GM18858 (cell line): ENCODE data around the gene RABL2A.
"Not testable (repeated sequence)": the region's sequence is repeated elsewhere in the genome, so short reads cannot be mapped to it uniquely, and the experiment has no call there.

Experiments
- ATAC-seq: cut with Tn5 transposase; IDR thresholded peaks from one replicate; pipeline ENCODE4 v1.9.1; 2021; ENCODE audit not compliant: unreplicated experiment

Gene RABL2A

DNA sequence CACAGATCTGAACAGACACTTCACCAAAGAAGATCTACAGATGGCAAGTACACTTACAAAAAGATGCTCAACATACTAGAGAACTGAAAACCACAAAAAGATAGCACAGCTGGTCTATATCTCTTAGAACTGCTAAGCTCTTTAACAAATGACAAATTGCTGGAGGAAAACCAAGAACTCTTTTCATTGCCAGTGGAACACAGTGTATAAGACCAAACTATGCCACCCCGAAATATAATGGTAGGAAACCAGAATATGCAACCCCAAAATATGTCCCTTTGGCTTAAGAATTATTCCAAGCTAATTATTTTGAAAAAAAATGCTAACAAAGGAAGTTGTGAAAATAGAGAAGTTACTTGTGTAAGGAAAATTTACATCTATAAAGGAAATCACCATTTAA, 21.0 kb upstream of the RABL2A start:
- ATAC-seq, result not testable (repeated sequence)

DNA sequence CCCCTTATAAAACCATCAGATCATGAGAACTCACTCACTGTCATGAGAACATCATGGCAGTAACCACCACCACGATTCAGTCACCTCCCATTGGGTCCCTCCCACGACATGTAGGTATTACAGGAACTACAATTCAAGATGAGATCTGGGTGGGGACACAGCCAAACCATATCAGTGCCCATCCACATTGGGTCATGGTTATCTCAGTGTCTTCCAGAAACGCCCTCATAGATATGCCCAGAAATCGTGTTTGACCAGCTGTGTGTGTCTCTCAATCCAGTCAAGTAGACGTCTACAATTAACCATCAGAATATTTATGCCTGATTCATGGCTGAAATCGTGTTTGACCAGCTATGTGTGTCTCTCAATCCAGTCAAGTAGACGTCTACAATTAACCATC, 17.2 kb upstream of the RABL2A start:
- not testable (repeated sequence) for ATAC-seq

DNA sequence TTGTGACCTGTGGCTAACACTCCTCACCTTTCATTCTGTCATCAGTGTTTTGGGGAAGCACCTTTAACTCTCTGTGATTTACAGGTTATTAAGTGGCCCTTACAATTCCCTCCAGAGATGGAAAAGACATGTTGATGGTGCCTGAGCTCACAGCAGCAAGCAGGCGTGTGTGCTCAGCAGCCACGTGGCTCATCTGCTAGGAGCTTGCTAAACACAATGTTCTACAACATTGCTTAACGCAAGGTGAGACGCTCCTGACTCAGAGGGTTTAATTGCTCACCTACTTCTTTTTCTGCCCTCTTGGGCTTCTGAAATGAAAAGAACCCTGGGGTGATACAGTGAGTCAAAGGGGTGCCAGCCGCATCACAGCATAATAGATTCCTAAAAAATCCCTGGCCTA, 6.1 kb upstream of the RABL2A start:
- ATAC-seq, result not testable (repeated sequence)

DNA sequence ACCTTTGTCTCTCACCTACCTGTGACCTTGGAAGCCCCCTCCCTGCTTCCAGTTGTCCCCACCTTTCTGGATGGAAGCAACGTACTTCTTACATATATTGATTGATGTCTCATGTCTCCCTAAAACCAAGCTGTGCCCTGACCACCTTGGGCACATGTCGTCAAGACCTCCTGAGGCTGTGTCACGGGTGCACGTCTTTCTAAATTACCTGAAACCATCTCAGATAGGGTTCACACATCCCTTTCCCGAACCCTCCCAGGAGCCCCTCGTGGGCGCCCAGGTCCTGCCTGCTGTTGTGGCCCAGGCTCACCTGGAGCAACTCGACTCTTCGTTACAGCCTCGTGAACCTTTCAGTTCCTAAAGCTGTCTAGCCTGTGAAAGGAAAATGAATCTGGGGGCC, 1.2 kb upstream of the RABL2A start:
- not testable (repeated sequence) for ATAC-seq

DNA sequence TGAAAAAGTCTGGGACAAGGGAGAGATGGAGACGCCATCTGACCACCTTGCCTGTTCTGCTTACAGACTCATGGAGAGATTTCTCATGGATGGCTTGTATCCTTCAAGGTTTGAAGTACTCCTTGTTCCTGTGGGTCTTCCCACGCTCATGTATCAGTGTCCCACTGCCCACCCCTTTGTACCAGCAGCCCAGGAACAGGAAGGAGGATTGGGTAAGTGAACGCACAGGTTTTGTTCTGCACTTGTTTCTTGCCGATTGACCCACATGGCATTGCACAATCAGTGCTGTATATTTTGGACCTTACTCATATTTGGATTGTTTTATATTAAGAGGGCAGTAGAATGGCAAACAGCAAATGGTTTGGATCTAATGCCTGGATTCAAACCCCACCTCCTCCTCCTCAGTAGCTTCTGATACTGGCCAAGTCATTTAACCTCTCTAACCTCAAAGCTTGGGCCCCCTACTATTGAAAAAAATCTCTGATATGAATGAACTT, 5.8 kb downstream of the RABL2A start:
- not testable (repeated sequence) for ATAC-seq

DNA sequence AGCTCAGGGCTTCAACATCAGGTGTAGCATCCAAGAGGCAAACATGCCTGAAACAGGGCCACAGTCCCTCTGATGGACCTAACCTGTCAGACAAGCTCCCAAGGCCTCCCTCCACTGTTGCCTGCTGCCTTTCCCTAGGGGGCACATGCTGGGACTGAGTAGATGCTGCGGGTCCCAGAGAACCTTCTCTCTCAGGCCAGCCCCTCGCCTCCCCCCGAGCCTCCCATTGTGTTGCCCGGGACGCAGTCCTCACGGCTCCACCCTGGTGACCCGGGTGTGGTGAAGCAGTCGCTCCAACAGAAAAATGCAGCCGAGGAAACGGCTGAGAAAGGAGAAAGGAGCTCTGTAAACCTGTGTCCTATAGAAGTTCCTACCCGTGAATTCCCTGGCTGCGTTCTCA, 8.3 kb downstream of the RABL2A start:
- ATAC-seq, result not testable (repeated sequence)

DNA sequence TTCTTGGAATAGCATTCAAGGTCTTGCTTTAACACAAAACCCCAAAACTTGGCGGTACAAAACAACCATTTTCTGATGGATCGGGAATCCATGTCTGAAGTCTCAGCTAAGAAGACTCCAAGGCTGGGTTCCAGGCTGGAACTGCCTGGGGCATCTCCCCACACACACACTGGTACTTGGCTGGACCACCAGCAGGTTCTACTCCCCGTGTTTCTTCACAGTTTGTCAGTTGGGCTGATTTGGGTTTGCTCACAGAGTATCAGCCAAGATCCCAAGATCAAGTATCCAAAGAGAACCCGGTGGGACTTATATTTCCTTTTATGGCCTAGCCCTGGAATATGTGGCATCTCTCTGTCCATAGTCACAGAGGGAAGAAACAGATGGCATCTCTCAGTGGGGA, 9.2 kb downstream of the RABL2A start:
- ATAC-seq, result not testable (repeated sequence)

DNA sequence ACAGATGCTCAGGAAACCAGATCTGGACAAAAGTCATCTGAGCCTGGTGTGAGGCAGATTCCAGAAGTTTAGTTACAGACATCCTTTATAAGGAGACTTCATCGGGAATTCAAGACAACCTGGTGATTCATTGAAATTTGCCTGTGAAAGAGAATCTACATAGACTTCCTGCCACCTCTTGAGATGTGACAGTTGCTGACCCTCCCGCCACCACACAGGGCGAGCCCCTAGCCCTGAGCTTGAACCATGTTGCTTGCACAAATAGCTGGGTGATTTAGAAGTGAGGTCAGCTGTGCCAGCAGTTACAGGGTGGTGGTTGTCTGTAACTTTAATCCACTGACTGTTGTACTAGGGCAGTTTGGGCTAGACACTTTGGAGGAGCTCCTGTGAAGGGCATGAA, 11.0 kb downstream of the RABL2A start:
- not testable (repeated sequence) for ATAC-seq

DNA sequence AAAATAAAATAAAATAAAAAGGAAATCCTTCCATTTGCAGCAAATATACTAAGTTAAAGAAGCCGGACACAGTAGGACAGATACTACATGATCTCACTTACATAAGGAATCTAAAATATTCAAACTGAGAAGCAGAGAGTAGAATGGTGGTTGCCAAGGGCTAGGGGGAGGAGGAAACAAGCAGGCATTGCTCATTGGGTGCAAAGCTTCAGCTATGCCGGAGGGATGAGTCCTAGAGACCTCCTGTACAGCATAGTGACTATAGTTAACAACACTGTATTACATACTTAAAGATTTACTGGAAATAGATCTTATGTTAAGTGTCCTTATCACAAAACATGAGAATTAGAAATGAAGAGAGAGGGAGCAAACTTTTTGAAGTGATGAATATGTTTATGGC, 19.2 kb downstream of the RABL2A start:
- not testable (repeated sequence) for ATAC-seq

DNA sequence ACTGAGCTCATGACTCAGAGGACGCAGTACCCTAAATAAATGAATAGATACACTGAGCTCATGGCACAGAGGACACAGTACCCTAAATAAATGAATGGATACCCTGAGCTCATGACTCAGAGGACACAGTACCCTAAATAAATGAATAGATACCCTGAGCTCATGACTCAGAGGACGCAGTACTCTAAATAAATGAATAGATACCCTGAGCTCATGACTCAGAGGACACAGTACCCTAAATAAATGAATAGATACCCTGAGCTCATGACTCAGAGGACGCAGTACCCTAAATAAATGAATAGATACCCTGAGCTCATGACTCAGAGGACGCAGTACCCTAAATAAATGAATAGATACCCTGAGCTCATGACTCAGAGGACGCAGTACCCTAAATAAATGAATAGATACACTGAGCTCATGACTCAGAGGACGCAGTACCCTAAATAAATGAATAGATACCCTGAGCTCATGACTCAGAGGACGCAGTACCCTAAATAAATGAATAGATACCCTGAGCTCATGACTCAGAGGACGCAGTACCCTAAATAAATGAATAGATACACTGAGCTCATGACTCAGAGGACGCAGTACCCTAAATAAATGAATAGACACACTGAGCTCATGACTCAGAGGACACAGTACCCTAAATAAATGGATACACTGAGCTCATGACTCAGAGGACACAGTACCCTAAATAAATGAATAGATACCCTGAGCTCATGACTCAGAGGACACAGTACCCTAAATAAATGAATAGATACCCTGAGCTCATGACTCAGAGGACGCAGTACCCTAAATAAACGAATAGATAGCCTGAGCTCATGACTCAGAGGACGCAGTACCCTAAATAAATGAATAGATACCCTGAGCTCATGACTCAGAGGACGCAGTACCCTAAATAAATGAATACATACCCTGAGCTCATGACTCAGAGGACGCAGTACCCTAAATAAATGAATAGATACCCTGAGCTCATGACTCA, 24.1 kb downstream of the RABL2A start:
- ATAC-seq, result not testable (repeated sequence)

DNA sequence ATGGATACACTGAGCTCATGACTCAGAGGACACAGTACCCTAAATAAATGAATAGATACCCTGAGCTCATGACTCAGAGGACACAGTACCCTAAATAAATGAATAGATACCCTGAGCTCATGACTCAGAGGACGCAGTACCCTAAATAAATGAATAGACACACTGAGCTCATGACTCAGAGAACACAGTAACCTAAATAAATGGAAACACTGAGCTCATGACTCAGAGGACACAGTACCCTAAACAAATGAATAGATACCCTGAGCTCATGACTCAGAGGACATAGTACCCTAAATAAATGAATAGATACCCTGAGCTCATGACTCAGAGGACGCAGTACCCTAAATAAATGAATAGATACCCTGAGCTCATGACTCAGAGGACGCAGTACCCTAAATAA, 25.5 kb downstream of the RABL2A start:
- ATAC-seq, result not testable (repeated sequence)

DNA sequence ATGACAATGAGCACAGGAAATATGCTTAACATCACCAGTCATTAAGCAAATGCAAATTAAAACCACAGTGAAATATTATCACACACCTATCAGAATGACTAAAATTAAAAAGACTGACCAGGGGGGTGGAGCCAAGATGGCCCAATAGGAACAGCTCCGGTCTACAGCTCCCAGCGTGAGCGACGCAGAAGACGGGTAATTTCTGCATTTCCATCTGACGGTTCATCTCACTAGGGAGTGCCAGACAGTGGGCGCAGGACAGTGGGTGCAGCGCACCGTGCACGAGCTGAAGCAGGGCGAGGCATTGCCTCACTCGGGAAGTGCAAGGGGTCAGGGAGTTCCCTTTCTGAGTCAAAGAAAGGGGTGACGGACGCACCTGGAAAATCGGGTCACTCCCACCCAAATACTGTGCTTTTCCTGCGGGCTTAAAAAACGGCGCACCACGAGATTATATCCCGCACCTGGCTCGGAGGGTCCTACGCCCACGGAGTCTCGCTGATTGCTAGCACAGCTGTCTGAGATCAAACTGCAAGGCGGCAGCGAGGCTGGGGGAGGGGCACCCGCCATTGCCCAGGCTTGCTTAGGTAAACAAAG, 29.1 kb downstream of the RABL2A start:
- ATAC-seq, result not testable (repeated sequence)

DNA sequence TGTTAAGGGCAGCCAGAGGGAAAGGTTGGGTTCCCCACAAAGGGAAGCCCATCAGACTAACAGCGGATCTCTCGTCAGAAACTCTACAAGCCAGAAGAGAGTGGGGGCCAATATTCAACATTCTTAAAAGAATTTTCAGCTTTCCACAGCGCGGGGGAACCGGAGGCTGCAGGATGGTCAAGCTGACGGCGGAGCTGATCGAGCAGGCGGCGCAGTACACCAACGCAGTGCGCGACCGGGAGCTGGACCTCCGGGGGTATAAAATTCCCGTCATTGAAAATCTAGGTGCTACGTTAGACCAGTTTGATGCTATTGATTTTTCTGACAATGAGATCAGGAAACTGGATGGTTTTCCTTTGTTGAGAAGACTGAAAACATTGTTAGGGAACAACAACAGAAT, 30.7 kb downstream of the RABL2A start:
- not testable (repeated sequence) for ATAC-seq

DNA sequence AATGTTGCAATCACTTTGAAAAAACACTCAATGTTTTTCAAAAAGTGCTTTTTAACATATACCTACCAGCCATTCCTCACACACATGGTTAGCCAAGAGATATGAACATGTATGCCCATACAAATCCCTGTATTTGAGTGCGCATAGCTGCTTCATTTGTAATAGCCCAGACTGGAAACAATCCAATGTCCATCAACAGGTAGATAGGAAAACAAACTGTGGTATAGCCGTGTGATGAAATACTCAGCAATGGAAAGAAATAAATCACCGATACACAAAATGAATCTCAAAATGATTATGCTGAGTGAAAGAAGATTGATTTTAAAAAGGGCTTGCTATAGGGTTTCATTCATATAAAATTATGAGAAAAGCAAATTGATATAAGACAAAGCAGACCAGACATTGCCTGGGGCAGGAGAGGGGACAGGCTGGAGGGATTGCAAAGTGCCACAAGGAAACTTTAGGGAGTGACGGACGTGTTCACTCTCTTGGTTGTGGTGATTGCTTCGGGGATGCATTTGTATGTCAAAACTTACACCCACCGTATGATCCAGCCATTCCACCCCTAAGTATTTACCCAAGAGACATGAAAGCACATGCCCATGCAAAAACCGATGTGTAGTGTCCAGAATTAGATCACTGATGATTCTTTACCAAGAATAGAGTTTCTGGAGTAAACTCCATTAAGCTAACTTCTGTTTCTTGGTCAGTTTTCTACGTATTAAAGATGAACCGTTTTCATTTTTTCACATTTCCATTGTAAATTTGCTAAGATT, 36.4 kb downstream of the RABL2A start:
- ATAC-seq, result not testable (repeated sequence)

DNA sequence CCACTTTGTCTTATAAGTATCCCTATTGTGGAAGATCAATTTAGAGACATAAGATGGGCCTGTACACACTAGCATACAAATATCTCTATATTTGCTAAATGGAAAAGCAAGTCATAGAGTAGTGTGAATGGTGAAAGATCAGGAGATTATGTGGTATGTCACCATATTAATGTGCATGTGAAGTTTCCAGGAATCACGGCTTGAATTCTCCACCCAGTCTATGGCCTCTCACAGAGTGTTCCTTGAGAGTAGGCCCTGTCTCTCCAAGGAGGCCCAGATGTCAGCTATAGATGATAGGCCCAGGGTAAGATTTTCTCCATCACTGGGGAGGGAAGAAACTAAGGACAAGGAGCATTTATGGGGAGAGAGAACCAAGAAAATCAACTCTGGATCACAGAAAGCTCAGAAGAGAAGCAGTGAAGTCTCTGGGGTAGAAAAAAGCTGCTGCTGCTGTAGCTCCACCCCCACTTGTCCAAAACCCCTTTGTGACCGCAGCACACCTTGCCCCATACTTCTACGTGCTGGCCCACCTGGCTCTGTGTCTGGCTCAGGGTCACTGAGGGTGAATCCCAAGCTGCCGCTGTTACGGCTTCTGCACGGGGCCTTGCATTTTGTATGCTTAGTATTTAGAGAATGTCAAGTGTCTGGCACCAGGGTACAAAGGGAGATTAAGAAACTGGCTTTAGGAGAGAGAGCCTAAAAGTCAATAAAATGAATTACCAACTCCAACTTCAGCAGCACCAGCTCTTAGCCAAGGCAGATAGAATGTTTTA, 37.9 kb downstream of the RABL2A start:
- not testable (repeated sequence) for ATAC-seq

DNA sequence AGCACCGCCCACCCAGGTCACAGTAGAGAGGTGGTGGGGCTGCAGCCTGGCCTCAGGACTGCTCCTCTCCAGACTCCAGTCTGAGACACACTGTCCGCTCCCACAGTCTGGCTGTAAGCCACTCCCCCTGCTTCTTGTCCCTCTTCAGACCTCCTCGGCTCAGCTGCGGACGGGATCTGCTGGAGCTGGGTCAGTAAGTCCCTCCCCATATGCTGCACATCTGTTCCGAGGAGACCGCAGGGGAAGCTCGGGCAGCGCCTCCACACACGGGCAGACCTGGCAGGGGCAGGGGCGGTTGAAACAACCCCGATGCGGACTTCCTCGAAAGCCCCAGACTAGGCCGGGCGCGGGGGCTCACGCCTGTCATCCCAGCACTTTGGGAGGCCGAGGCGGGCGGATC, 41.9 kb downstream of the RABL2A start:
- not testable (repeated sequence) for ATAC-seq

DNA sequence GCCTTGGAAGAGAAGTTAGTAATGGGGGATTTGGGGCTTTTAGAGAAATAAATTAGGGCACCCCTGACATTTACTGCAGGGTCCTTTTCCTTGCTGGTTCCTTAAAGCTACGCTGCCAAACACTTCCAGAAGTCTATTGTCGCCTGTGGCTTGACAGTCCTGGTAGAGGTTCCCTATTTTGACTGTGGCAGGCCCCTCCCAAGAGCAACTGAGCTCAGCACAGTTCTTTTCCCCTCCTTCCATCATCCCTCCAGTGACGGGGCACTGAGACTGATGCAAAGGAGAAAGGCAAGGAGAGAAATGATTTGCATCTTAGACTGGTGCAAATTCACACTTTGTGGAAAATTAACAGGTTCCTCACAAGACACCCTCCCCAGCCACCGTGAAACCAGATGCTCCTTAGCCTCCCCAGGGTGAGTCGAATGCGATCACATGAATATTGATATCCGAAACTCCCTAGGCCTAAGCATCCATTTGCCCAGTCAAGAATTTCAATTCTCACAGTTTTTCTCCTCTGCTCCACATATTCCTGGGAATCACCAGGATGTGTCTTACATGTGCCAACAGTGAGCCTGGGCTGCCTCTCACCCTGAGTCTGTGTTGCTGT, 45.4 kb downstream of the RABL2A start:
- ATAC-seq, result no peak

DNA sequence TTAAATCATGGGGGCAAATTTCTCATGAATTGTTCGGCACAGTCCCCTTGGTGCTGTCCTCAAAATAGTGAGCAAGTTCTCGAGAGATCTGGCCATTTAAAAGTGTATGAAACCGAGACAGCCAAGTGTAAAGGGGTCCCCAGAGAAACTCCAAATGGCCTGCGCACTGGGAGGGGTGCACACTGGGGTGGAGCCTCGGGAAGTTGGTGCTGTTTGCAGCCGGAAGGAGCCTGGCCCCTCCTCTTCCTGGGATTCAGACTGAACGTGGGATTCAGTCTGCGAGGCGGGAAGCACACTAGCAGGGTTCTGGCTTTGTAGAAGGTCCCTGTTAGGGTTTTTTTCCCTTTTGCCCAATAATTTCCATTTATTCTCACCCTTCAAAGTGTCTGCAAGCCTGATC, 48.8 kb downstream of the RABL2A start:
- ATAC-seq, result no peak

DNA sequence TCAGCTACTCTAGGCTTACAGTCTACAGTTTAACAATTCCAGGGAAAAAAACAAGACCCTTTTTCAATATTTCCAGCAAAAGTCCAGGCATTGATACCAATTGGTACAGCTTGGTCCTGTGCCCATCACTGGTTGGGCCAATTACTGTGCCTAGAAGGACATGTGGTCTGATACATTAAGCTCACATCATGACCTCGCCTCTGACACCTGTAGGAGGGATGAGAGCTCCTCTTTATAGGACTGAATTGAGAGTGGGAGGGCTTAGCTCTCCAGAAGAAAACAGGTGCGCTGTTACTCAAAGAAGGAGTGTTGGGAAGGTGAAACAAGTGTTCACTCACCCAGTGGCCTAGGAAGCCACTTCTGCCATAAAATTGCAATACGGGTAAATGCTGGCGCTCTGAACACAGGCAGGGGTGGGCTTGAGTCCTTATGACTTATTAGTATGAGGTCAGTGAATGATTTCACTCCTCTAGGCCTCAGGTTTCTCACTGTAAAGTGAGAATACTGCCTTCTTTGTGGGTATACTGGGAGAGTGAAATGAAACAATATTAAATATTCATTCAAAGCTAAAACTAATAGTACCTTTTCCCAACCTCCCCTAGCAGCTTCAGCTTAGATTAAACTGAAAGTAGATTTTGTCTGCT, 49.7 kb downstream of the RABL2A start:
- no peak for ATAC-seq

DNA sequence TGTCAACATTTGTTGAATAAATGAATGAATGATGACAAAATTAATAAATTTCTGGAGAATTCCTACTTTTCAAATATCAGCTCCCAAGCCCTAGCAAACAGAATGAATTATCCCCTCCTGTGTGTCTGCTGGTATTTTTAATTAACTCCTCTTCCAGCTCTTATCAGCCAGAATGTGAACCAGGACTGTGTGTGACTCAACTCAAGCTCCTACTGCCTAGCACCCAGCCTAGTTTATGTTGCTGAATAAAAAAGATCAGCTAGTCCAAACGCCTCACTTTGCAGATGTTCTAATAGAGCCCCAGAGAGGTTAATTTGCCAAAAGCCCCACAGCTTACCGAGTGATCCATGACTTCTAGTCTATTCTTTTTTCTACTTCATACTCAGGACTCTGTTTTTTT, 50.3 kb downstream of the RABL2A start:
- no peak for ATAC-seq
